Osteocyte (in vitro differentiated cells): ENCODE data around the gene OR52E6. TPM values are rescaled to one million over a fixed set of nuclear protein-coding genes. Genes with fewer than 3 reads are reported as not detected.

Source experiments
- DNase-seq: peaks from one replicate; pipeline ENCODE4 v3.0.0; 2021; ENCODE audit warnings: mixed read lengths; ENCODE audit not compliant: unreplicated experiment; ENCODE audit errors: extremely low spot score
- H3K27ac Mint-ChIP-seq: one replicate; pipeline ENCODE4 v1.8.0; 2021; ENCODE audit warnings: mild to moderate bottlenecking, mixed read lengths; ENCODE audit not compliant: unreplicated experiment
- H3K27me3 Mint-ChIP-seq: one replicate; pipeline ENCODE4 v1.8.0; 2021; ENCODE audit warnings: mixed read lengths; ENCODE audit not compliant: unreplicated experiment
- H3K36me3 Mint-ChIP-seq: one replicate; pipeline ENCODE4 v1.8.0; 2021; ENCODE audit warnings: mixed read lengths; ENCODE audit not compliant: unreplicated experiment
- H3K4me1 Mint-ChIP-seq: one replicate; pipeline ENCODE4 v1.8.0; 2021; ENCODE audit warnings: mixed read lengths; ENCODE audit not compliant: unreplicated experiment
- H3K4me3 Mint-ChIP-seq: one replicate; pipeline ENCODE4 v1.8.0; 2021; ENCODE audit warnings: mild to moderate bottlenecking, moderate library complexity, mixed read lengths; ENCODE audit not compliant: unreplicated experiment
- H3K9me3 Mint-ChIP-seq: one replicate; pipeline ENCODE4 v1.8.0; 2021; ENCODE audit warnings: mixed read lengths; ENCODE audit not compliant: unreplicated experiment
- total RNA-seq: library from RNA; stranded (reverse); gene quantifications from 2 replicates; pipeline ENCODE4 v1.2.1, GENCODE V29; 2021
- TF ChIP-seq, protein P1 (sequence below): fragments of 200-600 bp; sonication (generic); IDR thresholded peaks from 2 replicates; pipeline ENCODE4 v1.5.0; 2021; ENCODE audit warnings: antibody characterized with exemption, mild to moderate bottlenecking, moderate library complexity

Gene OR52E6
- total RNA-seq, 1 donor from 2014 or later, result not detected

DNA sequence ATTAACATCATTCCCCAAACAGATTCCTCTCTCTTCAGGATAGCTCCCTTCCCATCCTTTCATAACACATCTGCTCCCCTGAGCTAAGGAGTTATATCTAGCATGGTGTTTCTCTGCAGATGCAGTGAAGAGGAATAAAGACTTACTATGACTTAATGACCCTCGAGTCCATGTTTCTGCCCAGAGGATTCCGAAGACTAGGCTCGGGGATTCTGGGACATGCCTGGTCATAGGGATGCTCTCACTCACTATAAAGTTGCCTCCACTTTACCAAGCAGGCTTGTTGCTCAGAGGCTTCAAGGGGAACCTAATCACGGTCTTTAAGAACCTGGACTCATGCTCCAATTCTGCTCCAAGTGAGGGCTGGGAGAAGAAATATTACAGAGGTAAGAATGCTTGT lies 38.6 kb upstream of the OR52E6 start, which contains the start of gene OR52E4:
Gene OR52E4 (plus strand): TSS at position 301 of the 400 bp plus-strand sequence. CDS start 3,664 bp downstream, outside the sequence.
- Mint-ChIP-seq H3K9me3 (no peaks in the 10 kb centered on the region), H3K36me3 (no peaks in the 10 kb centered on the region), H3K4me3 (no peak within 1 kb of the TSS), H3K4me1 (no peaks in the 10 kb centered on the region), H3K27ac (no peak within 1 kb of the TSS), H3K27me3 (peaks cover 9% of the 10 kb centered on the region)
- no peak for DNase-seq
- TF ChIP-seq, protein P1, sequence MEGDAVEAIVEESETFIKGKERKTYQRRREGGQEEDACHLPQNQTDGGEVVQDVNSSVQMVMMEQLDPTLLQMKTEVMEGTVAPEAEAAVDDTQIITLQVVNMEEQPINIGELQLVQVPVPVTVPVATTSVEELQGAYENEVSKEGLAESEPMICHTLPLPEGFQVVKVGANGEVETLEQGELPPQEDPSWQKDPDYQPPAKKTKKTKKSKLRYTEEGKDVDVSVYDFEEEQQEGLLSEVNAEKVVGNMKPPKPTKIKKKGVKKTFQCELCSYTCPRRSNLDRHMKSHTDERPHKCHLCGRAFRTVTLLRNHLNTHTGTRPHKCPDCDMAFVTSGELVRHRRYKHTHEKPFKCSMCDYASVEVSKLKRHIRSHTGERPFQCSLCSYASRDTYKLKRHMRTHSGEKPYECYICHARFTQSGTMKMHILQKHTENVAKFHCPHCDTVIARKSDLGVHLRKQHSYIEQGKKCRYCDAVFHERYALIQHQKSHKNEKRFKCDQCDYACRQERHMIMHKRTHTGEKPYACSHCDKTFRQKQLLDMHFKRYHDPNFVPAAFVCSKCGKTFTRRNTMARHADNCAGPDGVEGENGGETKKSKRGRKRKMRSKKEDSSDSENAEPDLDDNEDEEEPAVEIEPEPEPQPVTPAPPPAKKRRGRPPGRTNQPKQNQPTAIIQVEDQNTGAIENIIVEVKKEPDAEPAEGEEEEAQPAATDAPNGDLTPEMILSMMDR, result no peak

DNA sequence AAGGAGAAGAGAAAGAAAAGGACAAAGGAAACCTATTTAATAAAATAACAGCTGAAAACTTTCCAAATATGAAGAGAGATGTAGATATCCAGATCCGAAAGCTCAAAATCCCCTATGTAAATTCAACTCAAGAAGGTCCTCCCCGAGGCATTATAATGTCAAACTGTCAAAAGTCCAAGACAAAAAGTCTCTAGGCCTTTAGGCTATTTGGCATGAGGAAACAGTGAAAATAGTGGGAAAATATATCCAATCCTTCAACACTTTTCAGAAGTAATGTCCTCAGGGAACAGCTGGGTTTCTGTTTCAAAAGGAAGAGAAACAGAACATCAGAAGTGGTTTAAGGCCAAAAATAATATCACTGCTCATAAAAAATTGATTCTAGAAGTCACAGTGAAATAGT lies 36.9 kb upstream of the OR52E6 start:
- Mint-ChIP-seq H3K36me3 (no peaks in the 10 kb centered on the region), H3K4me3 (no peak overlapping the region), H3K27me3 (peaks cover 9% of the 10 kb centered on the region), H3K9me3 (no peaks in the 10 kb centered on the region), H3K27ac (no peak overlapping the region), H3K4me1 (no peaks in the 10 kb centered on the region)
- TF ChIP-seq, protein P1, result no peak
- no peak for DNase-seq

DNA sequence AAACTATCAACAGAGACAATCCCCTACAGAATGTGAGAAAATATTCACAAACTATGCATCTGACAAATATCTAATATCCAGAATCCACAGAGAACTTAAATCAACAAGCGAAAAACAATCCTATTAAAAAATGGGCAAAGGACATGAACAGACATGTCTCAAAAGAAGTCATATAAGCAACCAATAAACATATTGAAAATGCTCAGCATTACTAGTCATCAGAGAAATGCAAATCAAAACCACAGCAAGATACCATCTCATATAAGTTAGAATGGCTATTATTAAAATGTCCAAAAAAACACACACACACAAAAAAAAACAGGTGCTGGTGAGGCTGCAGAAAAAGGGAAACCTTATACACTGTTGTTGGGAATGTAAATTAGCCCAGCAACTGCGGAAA lies 24.1 kb upstream of the OR52E6 start:
- no peaks in the 10 kb centered on the region for H3K36me3 Mint-ChIP-seq
- TF ChIP-seq, protein P1, result no peak
- H3K27me3 Mint-ChIP-seq, result peaks cover 4% of the 10 kb centered on the region
- H3K4me3 Mint-ChIP-seq, result no peak overlapping the region
- H3K9me3 Mint-ChIP-seq, result no peaks in the 10 kb centered on the region
- H3K4me1 Mint-ChIP-seq, result no peaks in the 10 kb centered on the region
- no peak overlapping the region for H3K27ac Mint-ChIP-seq
- DNase-seq, result no peak

DNA sequence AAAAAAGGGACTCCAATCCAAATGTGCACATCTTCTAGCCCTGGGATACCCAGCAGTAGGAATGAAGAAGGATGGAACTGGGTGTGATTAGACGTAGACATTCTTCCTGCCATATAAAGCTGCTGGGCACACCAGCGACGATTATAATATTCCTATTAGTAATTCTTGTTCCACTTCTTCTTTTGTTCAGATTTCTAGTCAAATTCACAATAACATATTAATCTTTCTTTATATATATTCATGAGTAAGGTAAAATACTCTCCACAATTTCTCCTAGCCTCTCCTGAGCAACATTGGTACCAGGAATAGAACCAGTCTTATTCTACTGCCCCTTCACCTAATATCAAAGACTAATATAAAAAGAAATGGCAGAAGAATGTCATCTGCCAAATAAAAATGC lies 15.9 kb upstream of the OR52E6 start, which contains the start of gene OR52E8:
Gene OR52E8 (minus strand): TSS at position 101 of the 400 bp plus-strand sequence. CDS start 0 bp downstream, at position 101.
- H3K27me3 Mint-ChIP-seq, result peaks cover 4% of the 10 kb centered on the region
- no peak for DNase-seq
- H3K4me3 Mint-ChIP-seq, result no peak within 1 kb of the TSS
- no peaks in the 10 kb centered on the region for H3K4me1 Mint-ChIP-seq
- H3K27ac Mint-ChIP-seq, result no peak within 1 kb of the TSS
- no peaks in the 10 kb centered on the region for H3K36me3 Mint-ChIP-seq
- TF ChIP-seq, protein P1, result no peak
- peaks cover 11% of the 10 kb centered on the region for H3K9me3 Mint-ChIP-seq

DNA sequence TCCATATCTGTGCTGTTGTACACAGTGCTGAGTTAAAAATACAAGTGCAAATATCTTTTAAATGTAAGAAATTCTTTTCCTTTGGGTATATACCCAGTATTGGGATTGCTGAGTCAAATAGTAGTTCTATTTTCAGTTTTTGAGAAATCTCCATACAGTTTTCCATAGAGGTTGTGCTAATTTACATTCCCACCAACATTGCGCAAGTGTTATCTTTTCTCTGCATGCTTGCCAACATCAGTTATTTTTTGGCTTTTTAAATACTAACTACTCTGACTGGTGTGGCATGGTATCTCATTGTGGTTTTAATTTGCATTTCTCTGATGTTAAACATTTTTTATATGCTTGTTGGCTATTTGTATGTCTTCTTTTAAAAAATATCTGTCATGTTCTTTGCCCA lies 9.3 kb upstream of the OR52E6 start:
- TF ChIP-seq, protein P1, result no peak
- DNase-seq, result no peak
- Mint-ChIP-seq H3K9me3 (peaks cover 18% of the 10 kb centered on the region), H3K27ac (no peak overlapping the region), H3K27me3 (no peaks in the 10 kb centered on the region), H3K4me3 (no peak overlapping the region), H3K4me1 (no peaks in the 10 kb centered on the region), H3K36me3 (no peaks in the 10 kb centered on the region)
